Endothelial cell of umbilical vein (primary cell): ENCODE data around the gene TFAP2E. TPM values are rescaled to one million over a fixed set of nuclear protein-coding genes. Genes with fewer than 3 reads are reported as not detected.

Source experiments
- BruUV-seq: library from RNA; stranded (reverse); fragments of 400-500 nt; replicated peaks from 2 replicates; lab custom pipeline; 2021; lab: Mats Ljungman, UMichigan
- CTCF ChIA-PET: fragments of 300-600, 350-600 bp; sonication (Branson Sonifier 250); formaldehyde crosslinking; loops from one replicate; lab custom pipeline; 2021; ENCODE audit warnings: antibody characterized with exemption, inconsistent platforms; lab: Charles Lee
- POLR2A ChIA-PET: fragments of 300-600, 350-600 bp; sonication (Branson Sonifier 250); formaldehyde crosslinking; loops from one replicate; lab custom pipeline; 2021; ENCODE audit warnings: antibody characterized with exemption, inconsistent platforms; lab: Charles Lee
- DNase-seq: peaks from one replicate; pipeline ENCODE4 v3.0.0-alpha.2; 2011; ENCODE audit warnings: low read depth, low spot score
- FAIRE-seq: peaks from 2 replicates; lab custom pipeline; 2011; peaks lifted over from hg19 to GRCh38; lab: Jason Lieb, UNC
- H2AFZ ChIP-seq: 2 replicates; pipeline ENCODE4 v1.6.0; 2012; ENCODE audit warnings: low read depth, low read length, control low read depth, inconsistent platforms
- H3K27ac ChIP-seq: 2 replicates; pipeline ENCODE4 v1.5.1; 2011; ENCODE audit warnings: low read depth, mild to moderate bottlenecking, control low read depth, low read length, moderate library complexity; ENCODE audit not compliant: insufficient read depth
- H3K27me3 ChIP-seq, 2 experiments: 2 replicates each; pipeline versions ENCODE4 v1.6.0 to v1.6.1; 2011; ENCODE audit warnings: low read length in 2 of 2, mixed read lengths in 1 of 2; ENCODE audit not compliant: control insufficient read depth in 2 of 2, insufficient read depth in 2 of 2
- H3K36me3 ChIP-seq, 2 experiments: 2 replicates in 1 of 2; 3 replicates in 1 of 2; pipeline ENCODE4 v1.5.1; 2011; ENCODE audit warnings: low read length in 2 of 2, mild to moderate bottlenecking in 1 of 2, moderate library complexity in 1 of 2; ENCODE audit not compliant: control insufficient read depth in 2 of 2, insufficient read depth in 2 of 2; ENCODE audit errors: extremely low read depth in 1 of 2
- H3K4me1 ChIP-seq: 3 replicates; pipeline ENCODE4 v1.5.1; 2011; ENCODE audit warnings: mild to moderate bottlenecking, low read length; ENCODE audit not compliant: control insufficient read depth, insufficient read depth; ENCODE audit errors: extremely low read depth
- H3K4me2 ChIP-seq: 2 replicates; pipeline ENCODE4 v1.6.1; 2011; ENCODE audit warnings: low read length, control low read depth, mixed read lengths; ENCODE audit not compliant: insufficient read depth
- H3K4me3 ChIP-seq, 3 experiments: fragments of 200-600 bp in 1 of 3; sonication (generic), shearing (Covaris generic) in 1 of 3; replicated peaks in 1 of 3; 2 replicates each; pipeline ENCODE4 v1.5.1; 2011 to 2016; ENCODE audit warnings: control low read depth in 3 of 3, low read length in 3 of 3, mild to moderate bottlenecking in 2 of 3, inconsistent platforms in 1 of 3, low read depth in 1 of 3, moderate library complexity in 1 of 3; ENCODE audit not compliant: insufficient read depth in 1 of 3
- H3K79me2 ChIP-seq: 2 replicates; pipeline ENCODE4 v1.6.0; 2012; ENCODE audit warnings: low read length, inconsistent platforms; ENCODE audit not compliant: control insufficient read depth, insufficient read depth
- H3K9ac ChIP-seq: replicated peaks from 2 replicates; pipeline ENCODE3; 2011; ENCODE audit warnings: low read length, control low read depth; ENCODE audit not compliant: insufficient read depth; ENCODE audit errors: extremely low read depth
- H3K9me1 ChIP-seq: replicated peaks from 3 replicates; pipeline ENCODE4 v1.6.0; 2011; ENCODE audit warnings: mild to moderate bottlenecking, low read length; ENCODE audit not compliant: control insufficient read depth, insufficient read depth; ENCODE audit errors: extremely low read depth
- H3K9me3 ChIP-seq: replicated peaks from 2 replicates; pipeline ENCODE4 v1.5.1; 2012; ENCODE audit warnings: low read length, inconsistent platforms; ENCODE audit not compliant: control insufficient read depth, insufficient read depth
- H4K20me1 ChIP-seq: replicated peaks from 2 replicates; pipeline ENCODE3; 2011; ENCODE audit warnings: mild to moderate bottlenecking, low read length; ENCODE audit not compliant: control insufficient read depth, insufficient read depth; ENCODE audit errors: extremely low read depth
- EZH2 ChIP-seq: IDR thresholded peaks from 2 replicates; pipeline ENCODE4 v1.6.1; 2012; ENCODE audit warnings: borderline replicate concordance, low read depth, mild to moderate bottlenecking, moderate library complexity, low read length, inconsistent platforms; ENCODE audit not compliant: severe bottlenecking
- FOS ChIP-seq: IDR thresholded peaks from 2 replicates; pipeline ENCODE4 v1.6.1; 2011; ENCODE audit warnings: mild to moderate bottlenecking, low read length, moderate library complexity, borderline replicate concordance; ENCODE audit not compliant: insufficient read depth
- GATA2 ChIP-seq: IDR thresholded peaks from 2 replicates; pipeline ENCODE4 v1.7.0; 2011; ENCODE audit warnings: low read depth, mild to moderate bottlenecking, moderate library complexity, mixed read lengths, low read length; ENCODE audit not compliant: insufficient read length, insufficient read depth
- JUN ChIP-seq: IDR thresholded peaks from 2 replicates; pipeline ENCODE4 v1.6.1; 2011; ENCODE audit warnings: borderline replicate concordance, low read depth; ENCODE audit not compliant: insufficient read length, insufficient read depth
- MYC ChIP-seq: IDR thresholded peaks from one replicate; pipeline ENCODE4 v1.6.1; 2011; ENCODE audit warnings: mild to moderate bottlenecking, low read depth, low read length
- POLR2A ChIP-seq: IDR thresholded peaks from 2 replicates; pipeline ENCODE4 v1.6.1; 2012; ENCODE audit warnings: low read depth, mild to moderate bottlenecking, control low read depth, low read length
- POLR2AphosphoS5 ChIP-seq: IDR thresholded peaks from 2 replicates; pipeline ENCODE4 v1.6.1; 2012; ENCODE audit warnings: low read depth, mild to moderate bottlenecking, control low read depth, low read length, moderate library complexity; ENCODE audit not compliant: insufficient read depth
- dilution Hi-C: fragments of 300-500 bp; cut with MboI; formaldehyde crosslinking; loops from one replicate; pipeline ENCODE4 v1.15.0; 2019; ENCODE audit warnings: low sequenced_read_pairs; ENCODE audit not compliant: extremely low pct_ligation_motif_present
- intact Hi-C: fragments of 100-400 bp; cut with micrococcal nuclease; formaldehyde crosslinking; loops from one replicate; pipeline ENCODE4 v1.10.0; 2022
- polyA plus RNA-seq, 4 experiments: library from polyadenylated mRNA; depleted of rRNA in 3 of 4; stranded (reverse) in 3 of 4; unstranded in 1 of 4; fragments of >200 nt; gene quantifications; 2 replicates each; pipeline versions ENCODE4 v1.2.1 to v1.2.3, GENCODE V29; 2011 to 2012; ENCODE audit warnings: missing spikeins in 1 of 4
- total RNA-seq: library from RNA; stranded (reverse); gene quantifications from 2 replicates; pipeline ENCODE4 v1.2.3, GENCODE V29; 2021
- TF ChIP-seq, protein P1 (sequence below), 2 donors: IDR thresholded peaks; 1 replicate in 1 of 2; 2 replicates in 1 of 2; pipeline ENCODE4 v1.5.1; 2011; ENCODE audit warnings: low read length in 2 of 2, mild to moderate bottlenecking in 2 of 2, moderate library complexity in 2 of 2, control low read depth in 1 of 2, inconsistent platforms in 1 of 2, low read depth in 1 of 2; ENCODE audit not compliant: insufficient read depth in 1 of 2; ENCODE audit errors: extremely low read depth in 1 of 2
- TF ChIP-seq, protein P2 (sequence below): IDR thresholded peaks from 2 replicates; pipeline ENCODE4 v1.6.1; 2011; ENCODE audit not compliant: insufficient read depth, insufficient read length

Gene TFAP2E
- total and polyA plus RNA-seq, 2 donors (not counting 3 experiments of a cell fraction or from before 2014, with no cell fraction given) = 0.06 TPM; not detected in 1

DNA sequence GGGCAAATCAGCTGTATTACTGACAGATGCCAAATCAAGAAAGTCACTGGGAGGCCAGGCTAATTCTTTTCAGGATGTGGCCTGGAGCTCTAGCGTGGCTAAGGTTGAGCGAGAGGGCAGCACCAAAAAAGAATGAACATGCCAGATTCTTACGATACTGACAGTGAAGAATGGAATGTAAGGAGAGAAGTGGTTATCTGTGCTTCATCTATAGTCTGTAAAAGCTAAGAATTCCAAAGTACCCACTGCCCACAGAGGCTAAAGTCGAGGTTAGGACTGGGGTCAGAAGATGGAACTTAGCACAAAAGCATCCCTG lies 32.7 kb downstream of the TFAP2E start:
- no TSS peak for BruUV-seq
- TF ChIP-seq JUN = no peak
- TF ChIP-seq, protein P1, sequence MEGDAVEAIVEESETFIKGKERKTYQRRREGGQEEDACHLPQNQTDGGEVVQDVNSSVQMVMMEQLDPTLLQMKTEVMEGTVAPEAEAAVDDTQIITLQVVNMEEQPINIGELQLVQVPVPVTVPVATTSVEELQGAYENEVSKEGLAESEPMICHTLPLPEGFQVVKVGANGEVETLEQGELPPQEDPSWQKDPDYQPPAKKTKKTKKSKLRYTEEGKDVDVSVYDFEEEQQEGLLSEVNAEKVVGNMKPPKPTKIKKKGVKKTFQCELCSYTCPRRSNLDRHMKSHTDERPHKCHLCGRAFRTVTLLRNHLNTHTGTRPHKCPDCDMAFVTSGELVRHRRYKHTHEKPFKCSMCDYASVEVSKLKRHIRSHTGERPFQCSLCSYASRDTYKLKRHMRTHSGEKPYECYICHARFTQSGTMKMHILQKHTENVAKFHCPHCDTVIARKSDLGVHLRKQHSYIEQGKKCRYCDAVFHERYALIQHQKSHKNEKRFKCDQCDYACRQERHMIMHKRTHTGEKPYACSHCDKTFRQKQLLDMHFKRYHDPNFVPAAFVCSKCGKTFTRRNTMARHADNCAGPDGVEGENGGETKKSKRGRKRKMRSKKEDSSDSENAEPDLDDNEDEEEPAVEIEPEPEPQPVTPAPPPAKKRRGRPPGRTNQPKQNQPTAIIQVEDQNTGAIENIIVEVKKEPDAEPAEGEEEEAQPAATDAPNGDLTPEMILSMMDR (IDR thresholded peaks at IDR 0.05; ENCODE audit: extremely low read depth in 1 of 2, insufficient read depth in 1 of 2, low read depth in 1 of 2, low read length in 2 of 2) = no peak
- TF ChIP-seq MYC = no peak
- no peak for TF ChIP-seq FOS
- TF ChIP-seq, protein P2, sequence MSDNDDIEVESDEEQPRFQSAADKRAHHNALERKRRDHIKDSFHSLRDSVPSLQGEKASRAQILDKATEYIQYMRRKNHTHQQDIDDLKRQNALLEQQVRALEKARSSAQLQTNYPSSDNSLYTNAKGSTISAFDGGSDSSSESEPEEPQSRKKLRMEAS = no peak
- TF ChIP-seq GATA2 = no peak
- no peak for TF ChIP-seq EZH2
- TF ChIP-seq POLR2A = no peak
- no peak for TF ChIP-seq POLR2AphosphoS5
- intact Hi-C loops = no loop called here
- Histone ChIP-seq H3K4me1 (no peaks in the 10 kb centered on the region), H3K9ac (no peak overlapping the region), H4K20me1 (no peaks in the 10 kb centered on the region), H3K9me1 (no peaks in the 10 kb centered on the region), H2AFZ (no peak overlapping the region), H3K27ac (no peak overlapping the region), H3K9me3 (no peaks in the 10 kb centered on the region), H3K79me2 (peaks cover 28% of the 10 kb centered on the region), H3K36me3 (peaks cover 26 to 28% of the 10 kb centered on the region in 2 experiments), H3K4me3 (no peak overlapping the region), H3K27me3 (no peaks in the 10 kb centered on the region), H3K4me2 (no peak overlapping the region)
- ChIA-PET POLR2A (no interaction called here), CTCF (interaction anchor here (1.1 kb wide), 1 partner anchor 110 kb away, joined by 3 read pairs; no protein-coding TSS in a partner anchor)
- FAIRE-seq (no peak), DNase-seq (no peak)
- dilution Hi-C loops = no loop called here
